ENCODE results near the gene DRAM1.
"Not testable (repeated sequence)": the region's sequence is repeated elsewhere in the genome, so short reads cannot be mapped to it uniquely, and the experiment has no call there.

DRAM1 gene

GRCh38 chr12:101876861-101877805 is at the start of gene DRAM1:
TSS of gene DRAM1 (plus strand) at chr12:101877580. CDS start at chr12:101877790, 210 bp downstream.
- peak; percentile 94 for DNase-seq (ENCODE audit: low spot score)

GRCh38 chr12:101828463-101829196 is 48.8 kb upstream of the DRAM1 start:
- no peak for DNase-seq (ENCODE audit: low spot score)

GRCh38 chr12:101829639-101830366 is 47.6 kb upstream of the DRAM1 start:
- DNase-seq (ENCODE audit: low spot score), result peak; percentile 28

- DNase-seq (ENCODE audit: low spot score), result peak; percentile 94
These were observed 46.7 kb upstream of the DRAM1 start, which contains the start of gene GNPTAB for GRCh38 chr12:101830367-101831325. TSS of gene GNPTAB (minus strand) at chr12:101830959. CDS start at chr12:101830675, 284 bp downstream.

- DNase-seq (ENCODE audit: low spot score), result no peak
These were observed 45.4 kb upstream of the DRAM1 start for GRCh38 chr12:101832030-101832429.

GRCh38 chr12:101838628-101839323 is 38.6 kb upstream of the DRAM1 start:
- DNase-seq (ENCODE audit: low spot score), result no peak

- peak; percentile 67 for DNase-seq (ENCODE audit: low spot score)
These were observed 37.8 kb upstream of the DRAM1 start for GRCh38 chr12:101839324-101840283.

- no peak for DNase-seq (ENCODE audit: low spot score)
These were observed 36.3 kb upstream of the DRAM1 start for GRCh38 chr12:101841069-101841468.

GRCh38 chr12:101845137-101845711 is 32.2 kb upstream of the DRAM1 start:
- DNase-seq (ENCODE audit: low spot score), result no peak

GRCh38 chr12:101847325-101847724 is 30.1 kb upstream of the DRAM1 start:
- DNase-seq (ENCODE audit: low spot score), result peak; percentile 76

- DNase-seq (ENCODE audit: low spot score), result no peak
These were observed 27.2 kb upstream of the DRAM1 start for GRCh38 chr12:101850199-101850598.

- DNase-seq (ENCODE audit: low spot score), result no peak
These were observed 24.4 kb upstream of the DRAM1 start for GRCh38 chr12:101852998-101853397.

GRCh38 chr12:101854747-101855146 is 22.6 kb upstream of the DRAM1 start:
- no peak for DNase-seq (ENCODE audit: low spot score)

- no peak for DNase-seq (ENCODE audit: low spot score)
These were observed 22.0 kb upstream of the DRAM1 start for GRCh38 chr12:101855364-101855884.

- DNase-seq (ENCODE audit: low spot score), result no peak
These were observed 21.4 kb upstream of the DRAM1 start for GRCh38 chr12:101855976-101856375.

- not testable (repeated sequence) for DNase-seq (ENCODE audit: low spot score)
These were observed 20.8 kb upstream of the DRAM1 start for GRCh38 chr12:101856614-101857013.

- DNase-seq (ENCODE audit: low spot score), result peak; percentile 85
These were observed 20.3 kb upstream of the DRAM1 start for GRCh38 chr12:101857043-101857558.

- DNase-seq (ENCODE audit: low spot score), result no peak
These were observed 19.0 kb upstream of the DRAM1 start for GRCh38 chr12:101858361-101858760.

Measured in kidney tubule cell (primary cell).